CD4-positive, alpha-beta T cell (primary cell): Measurements from ENCODE around the gene C6orf89. TPM values are rescaled to one million over a fixed set of nuclear protein-coding genes. Genes with fewer than 3 reads are reported as not detected.

ENCODE experiments used
- ATAC-seq: fragments of 200-7000 bp; cut with Tn5 transposase; one replicate; pipeline ENCODE4 v1.10.0; 2022; ENCODE audit warnings: mild to moderate bottlenecking; ENCODE audit not compliant: poor library complexity
- CTCF ChIA-PET: fragments of 350-600 bp; sonication (Branson Sonifier 250); formaldehyde crosslinking; loops from one replicate; lab custom pipeline; 2021; ENCODE audit warnings: antibody characterized with exemption, inconsistent platforms; lab: Charles Lee
- POLR2A ChIA-PET: fragments of 350-600 bp; sonication (Branson Sonifier 250); formaldehyde crosslinking; loops from one replicate; lab custom pipeline; 2021; ENCODE audit warnings: antibody characterized with exemption, inconsistent platforms; lab: Charles Lee
- DNase-seq, 14 experiments: peaks; one replicate each; pipeline ENCODE4 v3.0.0-alpha.2; 2013 to 2020; ENCODE audit warnings: mixed read lengths in 2 of 14
- H3K27ac ChIP-seq, 2 donors: one replicate each; pipeline versions ENCODE4 v1.5.1 to v1.7.0; 2013; ENCODE audit warnings: low read length in 2 of 2, low read depth in 1 of 2, mild to moderate bottlenecking in 1 of 2
- H3K27me3 ChIP-seq, 2 experiments: 1 replicate in 1 of 2; 2 replicates in 1 of 2; pipeline versions ENCODE4 v1.6.1 to v1.7.0; 2013; ENCODE audit warnings: low read length in 2 of 2, control low read depth in 1 of 2, mild to moderate bottlenecking in 1 of 2, moderate library complexity in 1 of 2; ENCODE audit not compliant: insufficient read depth in 2 of 2, control insufficient read depth in 1 of 2
- H3K36me3 ChIP-seq: one replicate; pipeline ENCODE4 v1.6.1; 2013; ENCODE audit warnings: low read length, control low read depth; ENCODE audit not compliant: insufficient read depth
- H3K4me1 ChIP-seq: one replicate; pipeline ENCODE4 v1.6.1; 2013; ENCODE audit warnings: low read length, control low read depth; ENCODE audit not compliant: insufficient read depth
- H3K4me3 ChIP-seq: one replicate; pipeline ENCODE4 v1.5.1; 2013; ENCODE audit warnings: mild to moderate bottlenecking, low read length, moderate library complexity
- H3K9me3 ChIP-seq, 2 experiments: 1 replicate in 1 of 2; 2 replicates in 1 of 2; pipeline versions ENCODE4 v1.6.1 to v1.7.0; 2013; ENCODE audit warnings: low read length in 2 of 2, mild to moderate bottlenecking in 2 of 2, control low read depth in 1 of 2, moderate library complexity in 1 of 2; ENCODE audit not compliant: control insufficient read depth in 1 of 2, insufficient read depth in 1 of 2
- H3K27ac Mint-ChIP-seq: one replicate; pipeline ENCODE4 v1.8.0; 2020; ENCODE audit warnings: mixed read lengths
- H3K27me3 Mint-ChIP-seq: one replicate; pipeline ENCODE4 v1.8.0; 2021; ENCODE audit warnings: mixed read lengths
- H3K36me3 Mint-ChIP-seq: one replicate; pipeline ENCODE4 v1.8.0; 2021; ENCODE audit warnings: low read depth, mixed read lengths
- H3K4me1 Mint-ChIP-seq: one replicate; pipeline ENCODE4 v1.8.0; 2021; ENCODE audit warnings: low read depth, mixed read lengths
- H3K4me3 Mint-ChIP-seq: one replicate; pipeline ENCODE4 v1.8.0; 2020; ENCODE audit warnings: mild to moderate bottlenecking, mixed read lengths
- H3K9me3 Mint-ChIP-seq: one replicate; pipeline ENCODE4 v1.8.0; 2020; ENCODE audit warnings: mixed read lengths
- CTCF ChIP-seq: fragments of 200-600 bp; IDR thresholded peaks from one replicate; pipeline ENCODE4 v1.8.0; 2022; ENCODE audit warnings: antibody characterized with exemption, mild to moderate bottlenecking
- intact Hi-C, 2 experiments: fragments of 100-400 bp; cut with DNase I in 1 of 2; cut with micrococcal nuclease in 1 of 2; formaldehyde crosslinking; loops; one replicate each; pipeline versions ENCODE4 v1.15.1 to v1.9.0; 2023 to 2025; cut with DNase I, micrococcal nuclease
- polyA plus RNA-seq, 2 donors: library from polyadenylated mRNA; unstranded; fragments of 120-200 nt; gene quantifications; one replicate each; pipeline ENCODE4 v1.2.1, GENCODE V29; 2013
- total RNA-seq, 174 experiments: library from RNA in 2 of 174; stranded (reverse) in 2 of 174; gene quantifications; one replicate each; pipeline ENCODE4 v1.2.3 and lab custom pipeline; 2021 to 2026

C6orf89 gene
- 10 to 100 TPM; 23.7 to 24.0 TPM for total RNA-seq
- 36.0 TPM for polyA plus RNA-seq (2013, experiment 1 of 2)
- polyA plus RNA-seq (2013, experiment 2 of 2), result 36.2 TPM
- 61.2 to 260 (median 143) reads per million in 172 experiments for total RNA-seq (lab: John Stamatoyannopoulos, UW)

DNA sequence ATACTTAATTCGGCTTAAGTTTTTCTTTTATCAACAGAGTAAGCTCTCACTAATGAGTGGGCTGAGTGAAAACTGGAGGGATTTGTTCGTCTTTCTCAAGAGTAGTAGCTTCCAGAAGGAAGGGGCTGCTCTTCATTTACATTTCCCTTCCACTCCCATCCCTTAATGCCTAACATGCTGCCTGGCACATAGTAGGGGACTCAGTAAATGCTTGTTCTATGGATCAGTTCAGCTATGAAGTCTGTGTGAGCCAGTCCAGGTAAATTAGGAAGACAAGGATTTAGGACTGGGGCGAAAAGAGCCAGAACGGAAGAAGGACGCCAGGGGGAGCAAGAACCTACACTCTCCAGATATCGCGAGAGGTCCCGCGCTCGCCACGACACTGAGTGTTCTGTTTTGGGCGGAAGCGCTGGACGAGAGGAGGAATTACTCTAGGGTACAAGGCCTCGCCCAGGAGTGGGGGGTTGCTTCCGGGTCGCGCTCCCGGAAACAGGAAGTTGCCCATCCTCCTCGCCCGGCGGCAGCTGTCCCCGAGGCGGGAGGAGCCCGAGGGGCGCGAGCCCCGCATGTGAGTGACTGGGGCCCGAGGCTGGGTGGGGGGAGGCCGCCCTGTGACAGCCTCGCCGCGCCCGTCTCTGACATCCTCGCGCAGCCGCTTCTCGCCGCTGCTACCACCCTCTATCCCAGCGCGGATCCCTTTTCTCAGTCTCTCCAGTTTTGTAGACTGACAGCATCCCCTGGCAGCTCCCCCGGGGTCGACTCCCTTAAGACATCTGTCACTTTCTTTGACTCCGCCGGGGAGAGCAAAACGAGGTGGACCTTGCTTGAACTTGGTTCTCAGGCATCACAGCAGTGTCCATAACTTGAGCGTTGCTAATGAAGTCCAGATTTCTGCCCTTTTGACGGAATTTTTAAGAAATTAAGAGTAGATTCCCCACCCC, at the start of gene C6orf89:
Gene C6orf89, plus strand, starts transcription at position 492 of the 941 bp plus-strand sequence. CDS start 13,493 bp downstream, outside the sequence.
- Mint-ChIP-seq H3K4me3 (peak within 1 kb of the TSS; percentile 82), H3K27me3 (no peaks in the 10 kb centered on the region), H3K27ac (peak within 1 kb of the TSS; percentile 90), H3K36me3 (no peaks in the 10 kb centered on the region), H3K4me1 (peaks cover 41% of the 10 kb centered on the region), H3K9me3 (no peaks in the 10 kb centered on the region)
- peak; percentile 79 for TF ChIP-seq CTCF
- peak; percentile 98 for ATAC-seq
- intact Hi-C loops, result loop anchor here (1.0 to 5.0 kb wide), 11 partner anchors 11 to 372 kb away; partner anchors contain the start of genes PPIL1 (in 2 of the 2), MTCH1 (in 1 of the 2), PIM1 (in 1 of the 2) and TBC1D22B (in 1 of the 2)
- H3K36me3 ChIP-seq, result no peaks in the 10 kb centered on the region
- H3K9me3 ChIP-seq, result no peaks in the 10 kb centered on the region
- CTCF ChIA-PET, result interaction anchor here (0.5 to 3.1 kb wide), 26 partner anchors 10 to 419 kb away, joined by 3 to 56 read pairs (median 5); partner anchors contain the start of genes MTCH1 and PPIL1
- peak within 1 kb of the TSS; percentile 73 to 83 for H3K27ac ChIP-seq
- H3K4me1 ChIP-seq, result peaks cover 19% of the 10 kb centered on the region
- no peaks in the 10 kb centered on the region for H3K27me3 ChIP-seq
- DNase-seq, result peak; percentile 92 to 99 (median 97)
- peak within 1 kb of the TSS; percentile 79 for H3K4me3 ChIP-seq
- POLR2A ChIA-PET, result interaction anchor here (0.5 to 3.1 kb wide), 12 partner anchors 11 to 297 kb away, joined by 3 to 54 read pairs (median 4); partner anchors contain the start of genes MTCH1, PIM1 and PPIL1

- no peak for DNase-seq
- Mint-ChIP-seq H3K27ac (no peak overlapping the region), H3K9me3 (no peaks in the 10 kb centered on the region), H3K4me1 (peaks cover 16% of the 10 kb centered on the region), H3K4me3 (peak overlapping the region; percentile 6), H3K36me3 (no peaks in the 10 kb centered on the region), H3K27me3 (peaks cover 28% of the 10 kb centered on the region)
- Histone ChIP-seq H3K36me3 (no peaks in the 10 kb centered on the region), H3K4me3 (no peak overlapping the region), H3K27me3 (peaks cover 30 to 33% of the 10 kb centered on the region in 2 experiments), H3K9me3 (peaks cover 0 to 15% of the 10 kb centered on the region in 2 experiments), H3K4me1 (peaks cover 19% of the 10 kb centered on the region), H3K27ac (no peak overlapping the region)
- ChIA-PET POLR2A (no interaction called here), CTCF (interaction anchor here (1.2 kb wide), 1 partner anchor 15 kb away, joined by 3 read pairs; no protein-coding TSS in a partner anchor)
- no peak for ATAC-seq
- TF ChIP-seq CTCF, result no peak
- intact Hi-C loops, result no loop called here
These were observed 49.4 kb upstream of the C6orf89 start for GRCh38 chr6:36836111-36837021.

- Histone ChIP-seq H3K27me3 (peaks cover 30 to 34% of the 10 kb centered on the region in 2 experiments), H3K27ac (no peak overlapping the region), H3K4me1 (peaks cover 19% of the 10 kb centered on the region), H3K4me3 (no peak overlapping the region), H3K9me3 (peaks cover 0 to 15% of the 10 kb centered on the region in 2 experiments), H3K36me3 (no peaks in the 10 kb centered on the region)
- Mint-ChIP-seq H3K27ac (no peak overlapping the region), H3K36me3 (no peaks in the 10 kb centered on the region), H3K9me3 (no peaks in the 10 kb centered on the region), H3K4me3 (no peak overlapping the region), H3K4me1 (peaks cover 16% of the 10 kb centered on the region), H3K27me3 (peaks cover 28% of the 10 kb centered on the region)
- ChIA-PET POLR2A (no interaction called here), CTCF (no interaction called here)
- intact Hi-C loops, result no loop called here
- DNase-seq (no peak), ATAC-seq (no peak)
- TF ChIP-seq CTCF, result no peak
These were observed 48.8 kb upstream of the C6orf89 start for GRCh38 chr6:36837022-36837339.
